Hair follicle dermal papilla cell (primary cell): ENCODE results near the gene ELL3. TPM values are rescaled to one million over a fixed set of nuclear protein-coding genes. Genes with fewer than 3 reads are reported as not detected.

Experiments used
- small RNA-seq: library from RNA; depleted of rRNA; stranded (forward); fragments of <200 nt; gene quantifications from one replicate; pipeline ENCODE3, GENCODE V24; 2012
- total RNA-seq: library from RNA; depleted of rRNA; stranded (reverse); fragments of >200 nt; gene quantifications from 2 replicates; pipeline ENCODE4 v1.2.3, GENCODE V29; 2012

ELL3 gene
- total RNA-seq: 2.4 and 3.6 TPM in 2 replicates

GRCh38 chr15:43776718-43777266, at the start of gene ELL3:
Gene ELL3 (minus strand): TSS chr15:43776966. CDS start chr15:43776901, 65 bp downstream.

GRCh38 chr15:43824302-43825246, 47.8 kb upstream of the ELL3 start, which contains the start of gene MFAP1:
Gene MFAP1 (minus strand): TSS chr15:43824690. CDS start chr15:43824569, 121 bp downstream.

GRCh38 chr15:43800286-43801141, 23.7 kb upstream of the ELL3 start, which contains the start of gene HYPK:
Gene HYPK (plus strand): TSS chr15:43800599. CDS start chr15:43800623, 24 bp downstream.

GRCh38 chr15:43799945-43800285, 23.1 kb upstream of the ELL3 start, which contains the start of gene SERINC4:
Gene SERINC4 (minus strand): TSS chr15:43800220. CDS start chr15:43799986, 234 bp downstream.

GRCh38 chr15:43791993-43792760, 15.4 kb upstream of the ELL3 start, which contains the start of gene SERF2:
Gene SERF2 (plus strand): TSS chr15:43792320. CDS start chr15:43792377, 57 bp downstream.

GRCh38 chr15:43746245-43746902, 30.4 kb downstream of the ELL3 start, which contains the start of gene PDIA3:
Gene PDIA3 (plus strand): TSS chr15:43746438. CDS start chr15:43746540, 102 bp downstream.

Small RNA genes lying within 50 kb of the gene (small RNA-seq; reads per million reads assigned to genes)
- gene MIR1282 (not detected), gene RNU6-354P (not detected)

Other genes starting within 250 kb of the ELL3 start
- gene PPIP5K1, start 186.8 kb downstream of the ELL3 start, total RNA-seq: 21.0 and 44.5 TPM in 2 replicates
- not detected in 2 replicates for gene CKMT1B, start 182.9 kb downstream of the ELL3 start, total RNA-seq
- under 0.01 TPM in 1 of 2 replicates, not detected in the other for gene STRC, start 158.2 kb downstream of the ELL3 start, total RNA-seq
- 0.24 and 0.65 TPM in 2 replicates for gene CATSPER2, start 128.1 kb downstream of the ELL3 start, total RNA-seq
- gene CKMT1A, start 83.1 kb downstream of the ELL3 start, total RNA-seq: not detected in 2 replicates
- 159 and 163 TPM in 2 replicates for gene PDIA3, start 30.5 kb downstream of the ELL3 start, total RNA-seq
- 274 and 621 TPM in 2 replicates for gene SERF2, start 15.4 kb upstream of the ELL3 start, total RNA-seq
- gene SERINC4, start 23.3 kb upstream of the ELL3 start, total RNA-seq: under 0.01 and 0.12 TPM in 2 replicates
- gene HYPK, start 23.6 kb upstream of the ELL3 start, total RNA-seq: 5.7 and 6.3 TPM in 2 replicates
- 11.9 and 14.3 TPM in 2 replicates for gene MFAP1, start 47.7 kb upstream of the ELL3 start, total RNA-seq
- 4.5 and 4.6 TPM in 2 replicates for gene WDR76, start 50.0 kb upstream of the ELL3 start, total RNA-seq